Peyer's patch (tissue), 4 donors: ENCODE measurements around the gene PWWP2A.

ENCODE experiments used
- POLR2A ChIP-seq, 2 donors: fragments of 450-650 bp; IDR thresholded peaks; one replicate each; pipeline ENCODE4 v1.5.1; 2017; ENCODE audit warnings: antibody characterized with exemption in 2 of 2, mild to moderate bottlenecking in 2 of 2, moderate library complexity in 2 of 2
- TF ChIP-seq, protein P1 (sequence below), 6 experiments: fragments of 450-650 bp in 4 of 6; fragments of 200-600 bp in 2 of 6; sonication (generic) in 1 of 6; IDR thresholded peaks; one replicate each; pipeline ENCODE4 v1.5.1; 2017 to 2019; ENCODE audit warnings: antibody characterized with exemption in 6 of 6, mild to moderate bottlenecking in 3 of 6, moderate library complexity in 1 of 6

DNA sequence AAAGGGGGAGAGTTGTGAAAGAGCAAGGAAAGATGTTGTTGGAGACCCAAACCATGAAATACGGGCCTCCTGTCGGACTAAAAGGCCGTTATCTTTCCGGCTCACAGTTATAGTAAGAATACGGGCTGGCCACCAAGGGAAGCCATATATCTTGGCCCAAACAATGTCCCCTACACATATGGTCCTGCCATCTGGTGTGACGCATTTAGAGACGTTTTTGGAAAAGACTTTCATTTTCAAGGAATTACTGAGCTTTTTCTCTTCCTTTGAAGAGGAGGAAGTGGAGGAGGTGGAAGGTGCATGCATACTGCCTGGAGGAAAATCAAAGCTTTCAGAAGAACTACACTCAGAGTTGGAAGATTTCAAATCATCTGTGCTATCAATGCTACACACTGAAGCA is 26.7 kb downstream of the PWWP2A start:
- TF ChIP-seq, protein P1, sequence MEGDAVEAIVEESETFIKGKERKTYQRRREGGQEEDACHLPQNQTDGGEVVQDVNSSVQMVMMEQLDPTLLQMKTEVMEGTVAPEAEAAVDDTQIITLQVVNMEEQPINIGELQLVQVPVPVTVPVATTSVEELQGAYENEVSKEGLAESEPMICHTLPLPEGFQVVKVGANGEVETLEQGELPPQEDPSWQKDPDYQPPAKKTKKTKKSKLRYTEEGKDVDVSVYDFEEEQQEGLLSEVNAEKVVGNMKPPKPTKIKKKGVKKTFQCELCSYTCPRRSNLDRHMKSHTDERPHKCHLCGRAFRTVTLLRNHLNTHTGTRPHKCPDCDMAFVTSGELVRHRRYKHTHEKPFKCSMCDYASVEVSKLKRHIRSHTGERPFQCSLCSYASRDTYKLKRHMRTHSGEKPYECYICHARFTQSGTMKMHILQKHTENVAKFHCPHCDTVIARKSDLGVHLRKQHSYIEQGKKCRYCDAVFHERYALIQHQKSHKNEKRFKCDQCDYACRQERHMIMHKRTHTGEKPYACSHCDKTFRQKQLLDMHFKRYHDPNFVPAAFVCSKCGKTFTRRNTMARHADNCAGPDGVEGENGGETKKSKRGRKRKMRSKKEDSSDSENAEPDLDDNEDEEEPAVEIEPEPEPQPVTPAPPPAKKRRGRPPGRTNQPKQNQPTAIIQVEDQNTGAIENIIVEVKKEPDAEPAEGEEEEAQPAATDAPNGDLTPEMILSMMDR (IDR thresholded peaks at IDR 0.05) = no peak
- TF ChIP-seq POLR2A (IDR thresholded peaks at IDR 0.05) = no peak
